GM19324 (cell line): ENCODE measurements around the gene ZBTB48.
A peak's percentile ranks its signal among the peaks of the same experiment; 100 is the strongest.

Experiments
- ATAC-seq: cut with Tn5 transposase; IDR thresholded peaks from one replicate; pipeline ENCODE4 v1.9.1; 2021; ENCODE audit warnings: mild to moderate bottlenecking, moderate library complexity; ENCODE audit not compliant: unreplicated experiment, low FRiP score

ZBTB48 gene

GRCh38 chr1:6572653-6573383 lies 7.0 kb upstream of the ZBTB48 start:
- ATAC-seq = no peak

- ATAC-seq = no peak
These were observed 5.7 kb upstream of the ZBTB48 start for GRCh38 chr1:6574025-6574620.

- no peak for ATAC-seq
These were observed 5.0 kb upstream of the ZBTB48 start for GRCh38 chr1:6574818-6575217.

GRCh38 chr1:6577831-6578525 lies 1.8 kb upstream of the ZBTB48 start:
- ATAC-seq = no peak

- ATAC-seq = no peak
These were observed 995 bp upstream of the ZBTB48 start for GRCh38 chr1:6578624-6579373.

GRCh38 chr1:6580119-6580592 lies 362 bp downstream of the ZBTB48 start:
- ATAC-seq = no peak

GRCh38 chr1:6580593-6581409 lies 1.0 kb downstream of the ZBTB48 start:
- ATAC-seq = no peak

GRCh38 chr1:6581561-6582305 lies 1.9 kb downstream of the ZBTB48 start:
- no peak for ATAC-seq

- peak; percentile 28 for ATAC-seq
These were observed 2.6 kb downstream of the ZBTB48 start for GRCh38 chr1:6582370-6582769.

GRCh38 chr1:6584126-6585080 lies 4.6 kb downstream of the ZBTB48 start:
- no peak for ATAC-seq

- no peak for ATAC-seq
These were observed 5.4 kb downstream of the ZBTB48 start for GRCh38 chr1:6585081-6585722.

GRCh38 chr1:6585841-6586240 lies 6.0 kb downstream of the ZBTB48 start:
- ATAC-seq = no peak

- ATAC-seq = no peak
These were observed 6.6 kb downstream of the ZBTB48 start for GRCh38 chr1:6586404-6586816.

- no peak for ATAC-seq
These were observed 7.6 kb downstream of the ZBTB48 start for GRCh38 chr1:6587261-6588005.

- ATAC-seq = no peak
These were observed 8.5 kb downstream of the ZBTB48 start for GRCh38 chr1:6588128-6588892.

GRCh38 chr1:6588893-6589520 lies 9.2 kb downstream of the ZBTB48 start:
- ATAC-seq = no peak
